IPS-18c (cell line): ENCODE data around the gene CHST6.
"Not testable (repeated sequence)": the region's sequence is repeated elsewhere in the genome, so short reads cannot be mapped to it uniquely, and the experiment has no call there.

Experiments used
- H3K4me3 ChIP-seq: 2 replicates; pipeline ENCODE4 v1.7.0; 2013; ENCODE audit warnings: low read depth, mild to moderate bottlenecking, low read length, moderate library complexity; ENCODE audit not compliant: insufficient read depth
- H3K9me3 ChIP-seq: one replicate; pipeline ENCODE4 v1.6.1; 2013; ENCODE audit warnings: mild to moderate bottlenecking, low read length, moderate library complexity; ENCODE audit not compliant: control insufficient read depth, insufficient read depth

Gene CHST6

DNA sequence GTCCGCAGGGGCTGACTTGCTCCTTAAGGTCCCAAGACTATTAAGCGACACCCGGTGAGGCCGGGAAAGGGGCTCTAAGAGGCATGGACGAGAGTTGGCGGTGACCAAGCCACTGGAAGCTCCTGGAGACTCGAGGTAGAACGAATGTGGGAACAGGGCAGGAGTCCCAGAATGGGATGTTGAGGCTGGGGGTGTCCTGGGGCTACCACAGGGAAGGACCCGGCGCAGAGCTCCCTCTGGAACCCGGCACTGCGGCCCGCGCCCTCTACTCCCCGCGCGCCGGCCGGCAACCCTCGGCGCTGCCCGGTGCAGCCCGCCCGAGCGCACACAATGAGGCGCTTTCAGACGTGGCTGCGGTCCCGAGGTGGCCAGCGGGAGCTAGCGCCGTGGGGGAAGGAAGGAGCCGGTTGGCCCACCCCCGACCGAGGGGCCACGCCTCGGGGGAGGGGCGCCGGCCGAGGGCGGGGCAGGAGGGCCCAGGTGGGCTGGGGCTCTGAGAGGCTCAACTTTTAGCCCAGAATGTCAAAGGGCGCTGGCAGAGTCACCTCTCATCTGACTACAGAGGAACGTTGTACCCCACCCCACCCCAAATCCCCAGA lies at the start of gene CHST6:
Gene CHST6, minus strand, starts transcription at position 366 of the 599 bp plus-strand sequence. CDS start 15,613 bp downstream, outside the sequence.
- Histone ChIP-seq H3K9me3 (no peaks in the 10 kb centered on the region), H3K4me3 (peak within 1 kb of the TSS; percentile 89)

DNA sequence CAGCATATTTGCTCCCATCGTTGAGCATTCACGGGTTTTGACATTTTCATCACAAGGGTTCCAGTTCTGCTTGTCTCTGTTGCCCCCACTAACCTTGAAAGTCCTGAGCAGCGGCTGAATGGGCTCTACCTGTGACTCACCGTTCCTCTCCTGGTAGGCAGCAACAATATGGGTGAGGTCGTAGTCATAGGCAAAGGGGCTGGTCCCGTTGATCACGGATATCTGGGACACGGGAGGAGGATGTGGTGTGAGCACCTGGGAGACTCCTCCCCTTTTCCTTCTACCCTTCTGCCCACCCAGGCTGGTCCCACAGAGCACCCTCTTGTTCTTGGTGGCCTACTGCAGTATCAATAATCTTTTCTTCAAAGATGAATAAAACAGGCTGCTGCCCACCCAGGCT lies 47.2 kb upstream of the CHST6 start:
- H3K4me3 ChIP-seq, H3K9me3 ChIP-seq: not testable (repeated sequence)

DNA sequence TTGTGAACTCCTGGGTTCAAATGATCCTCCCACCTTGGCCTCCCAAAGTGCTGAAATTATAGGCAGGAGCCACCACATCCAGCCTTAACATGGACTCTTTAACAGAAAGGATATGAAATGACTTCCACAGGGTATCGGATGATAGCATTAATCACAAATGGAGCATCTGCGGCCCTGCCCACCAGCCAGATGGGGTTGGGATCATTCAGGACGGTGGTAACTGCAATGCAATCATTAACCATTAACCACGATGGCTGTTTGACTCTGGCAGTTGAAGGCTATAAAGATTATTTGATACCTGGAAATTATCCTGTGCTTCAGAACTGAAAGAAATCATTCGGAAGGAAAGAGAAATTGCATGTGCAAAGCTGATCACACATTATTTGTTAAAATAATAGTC lies 46.0 kb upstream of the CHST6 start:
- Histone ChIP-seq H3K4me3 (no peak overlapping the region), H3K9me3 (no peaks in the 10 kb centered on the region)

DNA sequence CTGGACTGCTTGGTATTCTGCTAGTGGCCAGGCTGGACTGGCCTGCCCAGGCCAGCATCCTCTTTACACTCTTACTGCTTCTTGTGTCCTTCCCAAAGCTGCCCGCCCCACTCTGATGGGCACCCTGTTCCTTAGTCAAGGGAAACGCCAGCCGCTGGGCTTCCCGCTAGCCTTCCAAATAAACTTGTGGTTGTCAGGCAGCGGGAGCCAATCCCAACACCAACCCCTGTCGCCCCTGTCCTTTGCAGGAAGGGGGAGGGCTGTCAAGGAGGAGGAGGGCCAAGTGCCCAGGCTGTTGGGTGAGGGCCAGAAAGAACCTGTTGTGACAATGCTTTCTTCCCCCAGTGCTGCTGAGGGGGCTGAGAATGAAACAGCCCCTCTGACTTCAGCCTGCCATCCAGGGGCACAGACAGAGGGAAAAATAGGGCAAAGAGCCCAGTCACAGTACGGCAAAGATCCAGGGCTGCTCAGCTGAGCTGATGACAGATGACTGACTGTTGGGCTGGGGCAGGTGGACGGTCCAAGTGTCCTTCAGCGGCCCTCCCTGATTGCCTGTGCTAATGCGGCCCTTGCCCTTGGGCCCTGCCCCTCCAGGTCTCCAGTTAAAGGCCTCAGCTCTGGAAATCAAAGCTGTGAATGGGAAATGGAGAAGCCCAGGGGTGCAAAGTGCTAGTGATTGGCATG lies 43.8 kb upstream of the CHST6 start:
- H3K9me3 ChIP-seq, H3K4me3 ChIP-seq: not testable (repeated sequence)

DNA sequence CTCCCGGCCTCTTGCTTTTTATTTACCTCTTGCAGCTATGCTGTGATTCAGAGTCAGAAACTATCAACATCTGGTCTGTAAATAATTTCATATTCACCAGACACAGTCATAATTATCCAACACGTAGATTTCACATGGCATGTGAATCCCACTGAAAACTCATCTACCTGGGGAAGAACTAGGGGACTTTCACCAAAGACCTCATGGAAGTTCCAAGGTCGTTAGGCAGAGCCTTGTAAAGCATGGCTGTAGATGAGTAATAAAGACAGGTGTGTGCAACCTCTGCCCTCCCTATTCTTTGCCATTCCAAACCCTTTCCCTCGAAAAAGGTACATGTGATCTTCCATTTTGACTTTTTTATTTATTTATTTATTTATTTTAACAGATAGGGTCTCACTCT lies 42.5 kb upstream of the CHST6 start:
- H3K9me3 ChIP-seq, result no peaks in the 10 kb centered on the region
- H3K4me3 ChIP-seq, result no peak overlapping the region

DNA sequence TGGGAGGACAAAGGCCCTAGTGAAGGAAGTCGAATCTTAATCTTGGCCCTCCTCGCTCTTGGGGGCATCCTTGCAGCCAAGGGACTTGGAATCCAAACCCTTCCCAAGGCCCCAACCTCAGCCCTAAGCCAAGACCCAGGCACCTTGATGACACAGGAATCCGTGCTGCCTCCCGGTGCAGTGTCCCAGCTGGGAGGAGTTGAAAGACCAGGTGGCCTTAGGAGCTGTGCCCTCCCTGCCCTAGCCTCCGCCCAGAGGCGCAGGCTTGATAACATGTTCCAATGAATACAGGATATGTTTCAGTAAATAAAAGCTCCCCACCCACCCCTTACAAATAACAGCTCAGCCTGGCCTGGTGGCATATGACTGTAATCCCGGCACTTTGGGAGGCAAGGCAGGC lies 40.7 kb upstream of the CHST6 start, which contains the start of gene CHST5:
Gene CHST5, minus strand, starts transcription at position 208 of the 400 bp plus-strand sequence. CDS start 5,724 bp downstream, outside the sequence.
- no peaks in the 10 kb centered on the region for H3K9me3 ChIP-seq
- H3K4me3 ChIP-seq, result no peak within 1 kb of the TSS

DNA sequence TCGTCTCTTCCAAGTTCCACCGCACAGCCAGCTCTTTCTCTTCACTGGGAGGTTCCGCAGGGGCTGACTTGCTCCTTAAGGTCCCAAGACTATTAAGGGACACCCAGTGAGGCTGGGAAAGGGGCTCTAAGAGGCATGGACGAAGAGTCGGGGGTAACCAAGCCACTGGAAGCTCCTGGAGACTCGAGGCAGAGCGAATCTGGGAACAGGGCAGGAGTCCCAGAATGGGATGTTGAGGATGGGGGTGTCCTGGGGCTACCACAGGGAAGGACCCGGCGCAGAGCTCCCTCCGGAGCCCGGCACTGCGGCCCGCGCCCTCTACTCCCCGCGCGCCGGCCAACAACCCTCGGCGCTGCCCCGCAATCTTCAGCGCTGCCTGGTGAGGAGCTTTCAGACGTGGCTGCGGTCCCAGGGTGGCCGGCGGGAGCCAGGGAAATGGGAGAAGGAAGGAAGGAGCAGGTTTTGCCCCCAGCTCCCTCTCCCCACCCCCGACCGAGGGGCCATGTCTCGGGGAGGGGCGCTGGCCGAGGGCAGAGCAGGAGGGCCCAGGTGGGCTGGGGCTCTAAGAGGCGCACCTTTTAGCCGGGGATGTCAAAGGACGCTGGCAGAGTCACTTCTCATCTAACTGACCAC lies 40.1 kb upstream of the CHST6 start:
- Histone ChIP-seq H3K4me3 (no peak overlapping the region), H3K9me3 (no peaks in the 10 kb centered on the region)

DNA sequence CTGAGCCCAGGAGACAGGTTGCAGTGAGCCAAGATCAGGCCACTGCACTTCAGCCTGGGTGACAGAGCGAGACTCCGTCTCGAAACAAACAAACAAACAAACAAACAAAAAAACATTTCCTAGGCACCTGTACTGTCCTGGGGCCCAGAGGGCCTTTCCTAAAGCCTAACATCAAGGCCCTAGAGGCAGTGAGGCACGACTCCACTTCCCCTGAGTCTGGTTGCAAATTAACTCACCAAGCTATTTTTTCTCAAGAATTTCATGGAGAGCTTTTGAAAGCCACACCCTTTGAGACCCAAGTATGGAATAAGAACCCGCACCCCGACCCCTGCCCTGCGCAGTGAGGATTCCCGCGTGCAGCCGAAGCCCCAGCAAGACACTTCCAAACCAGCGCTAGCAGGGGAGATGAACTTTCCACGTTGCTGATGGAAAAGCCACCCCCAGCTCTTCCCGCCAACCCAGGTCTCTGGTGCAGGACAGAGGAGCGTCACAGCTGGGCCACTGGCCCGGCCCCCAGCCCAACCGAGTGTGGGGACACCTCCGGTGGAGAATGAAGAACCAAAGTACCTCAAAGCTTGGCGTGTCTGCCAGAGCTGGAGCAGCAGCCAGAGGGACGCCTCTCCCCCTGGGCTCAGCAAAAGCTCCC lies 39.4 kb upstream of the CHST6 start:
- no peaks in the 10 kb centered on the region for H3K9me3 ChIP-seq
- no peak overlapping the region for H3K4me3 ChIP-seq

DNA sequence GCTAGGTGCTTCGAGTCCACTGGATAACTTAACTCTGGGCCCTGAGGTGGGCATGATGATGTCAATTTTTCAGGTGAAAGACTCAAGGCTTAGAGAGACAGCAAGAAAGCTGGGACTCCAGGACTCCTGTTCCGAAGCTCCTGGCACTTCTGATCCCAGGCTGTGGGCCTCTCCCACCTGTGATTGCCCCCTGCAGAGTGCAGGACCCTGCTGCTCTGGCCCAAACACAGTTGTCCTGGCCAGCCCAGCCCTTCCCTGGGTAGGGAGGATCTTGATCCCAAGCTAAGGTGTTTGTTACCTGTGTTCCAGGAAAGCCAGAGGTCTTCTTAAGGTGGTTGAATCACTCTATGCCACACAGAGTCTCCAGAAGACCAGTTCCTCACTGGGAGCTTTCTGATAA lies 37.5 kb upstream of the CHST6 start:
- no peak overlapping the region for H3K4me3 ChIP-seq

DNA sequence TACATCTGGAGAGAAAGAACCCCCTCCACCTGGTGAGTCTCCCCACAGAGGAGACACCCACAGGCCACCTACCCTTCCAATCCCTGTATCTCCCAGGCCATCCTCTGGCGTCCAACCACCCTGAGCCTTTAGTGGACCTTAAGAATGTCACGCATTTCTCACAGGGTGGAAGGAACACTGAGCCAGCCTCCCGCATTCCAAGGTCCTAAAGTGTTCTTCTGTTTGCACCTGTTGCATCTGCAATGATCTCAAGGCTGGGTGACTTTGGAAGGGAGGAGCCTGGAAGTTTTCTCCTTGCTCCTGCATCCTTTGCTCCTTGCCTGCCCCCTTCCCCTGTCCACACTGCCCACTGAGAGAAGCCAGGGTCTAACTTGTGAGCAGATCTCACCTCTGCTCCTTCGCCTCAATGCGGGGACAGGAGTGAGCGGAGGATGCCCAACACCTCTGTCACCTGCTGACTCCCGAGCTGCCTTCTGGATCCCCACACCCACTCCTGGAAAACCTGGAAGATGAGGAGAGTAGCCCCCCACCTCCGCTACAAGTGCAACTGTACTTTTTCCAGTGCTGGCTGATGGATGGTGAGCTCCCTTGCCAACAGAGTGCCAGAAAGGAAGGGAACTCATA lies 37.0 kb upstream of the CHST6 start:
- H3K4me3 ChIP-seq, result no peak overlapping the region
- no peaks in the 10 kb centered on the region for H3K9me3 ChIP-seq

More for the DNA sequence above, 37.5 kb upstream of the CHST6 start:
- H3K9me3 ChIP-seq, result no peaks in the 10 kb centered on the region

DNA sequence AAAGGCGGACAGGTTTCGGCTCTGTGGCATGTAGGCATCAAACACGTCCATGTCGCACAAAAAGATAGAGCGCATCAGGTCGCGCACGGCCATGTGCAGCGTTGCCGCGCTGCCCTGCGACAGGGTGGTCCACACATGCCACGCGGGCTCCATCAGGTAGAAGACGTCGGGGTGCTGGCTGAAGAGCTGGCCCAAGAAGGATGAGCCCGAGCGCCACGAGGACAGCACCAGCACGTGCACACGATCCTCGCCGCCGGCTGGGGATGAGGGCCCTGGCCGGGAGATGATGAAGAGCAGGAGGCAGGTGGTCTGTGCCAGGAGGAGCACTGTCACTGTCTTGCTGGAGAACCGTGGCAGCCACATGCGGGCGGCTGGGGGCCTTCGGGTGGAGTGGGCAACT lies 34.7 kb upstream of the CHST6 start:
- H3K9me3 ChIP-seq, result no peaks in the 10 kb centered on the region
- no peak overlapping the region for H3K4me3 ChIP-seq

DNA sequence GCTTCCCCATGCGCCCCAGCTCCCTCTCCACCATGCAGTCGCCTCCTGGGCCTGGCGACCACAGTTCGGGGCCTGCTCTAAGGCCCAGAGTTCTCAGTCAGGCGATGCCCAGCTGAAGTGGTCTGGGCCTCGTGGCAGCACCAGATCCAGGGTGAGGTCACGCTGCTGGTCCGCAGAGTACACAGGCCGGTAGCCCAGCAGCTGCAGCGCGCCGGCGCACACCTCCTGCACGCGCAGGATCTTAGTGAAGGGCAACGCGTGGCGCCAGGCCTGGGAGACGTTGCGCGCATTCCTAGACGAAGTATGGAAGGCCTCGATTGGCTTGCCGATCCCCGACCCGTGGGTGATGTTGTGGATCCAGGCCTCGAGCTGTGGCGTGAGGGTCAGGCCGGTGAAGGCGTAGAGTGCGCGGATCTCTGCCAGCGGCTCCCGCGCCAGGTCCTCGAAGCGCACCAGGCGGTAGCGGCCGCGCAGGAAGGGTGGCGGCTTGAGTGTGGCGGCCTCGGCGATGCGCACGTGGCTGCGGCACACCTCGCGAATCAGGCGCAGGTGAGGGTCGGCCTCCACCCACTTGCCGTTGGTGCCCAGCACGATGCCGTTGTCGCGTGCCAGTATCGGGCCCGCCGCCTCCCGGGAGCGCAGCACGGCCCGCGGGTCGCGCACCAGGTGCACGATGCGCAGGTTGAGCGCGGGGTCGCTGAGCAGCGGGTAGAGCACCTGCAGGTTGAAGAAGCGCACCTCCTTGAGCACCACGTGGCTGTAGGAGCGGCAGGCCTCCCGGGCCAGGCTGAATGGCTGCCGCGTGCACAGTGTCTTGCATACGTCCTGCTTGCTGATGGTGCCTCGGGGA lies 34.0 kb upstream of the CHST6 start:
- no peak overlapping the region for H3K4me3 ChIP-seq
- H3K9me3 ChIP-seq, result no peaks in the 10 kb centered on the region

DNA sequence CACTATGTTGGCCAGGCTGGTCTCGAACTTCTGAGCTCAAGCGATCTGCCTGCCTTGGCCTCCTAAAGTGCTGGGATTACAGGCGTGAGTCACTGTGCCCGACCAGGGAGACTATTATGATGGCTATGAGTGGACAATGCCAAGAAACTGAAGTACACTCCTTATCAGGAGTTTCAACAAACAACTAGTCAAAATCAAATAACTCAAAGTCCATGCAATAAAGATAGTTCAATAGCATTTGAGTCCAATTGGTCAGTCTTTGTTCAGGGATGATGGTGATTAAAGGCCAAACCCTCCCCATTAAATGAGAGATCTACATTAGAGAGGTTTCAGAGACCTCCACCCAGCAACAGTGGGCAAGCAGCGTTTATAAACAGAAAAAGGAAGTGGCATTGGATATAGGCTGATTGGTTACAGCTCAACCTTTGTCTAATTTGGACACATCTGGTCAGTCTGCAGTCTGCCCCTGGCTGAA lies 32.6 kb upstream of the CHST6 start:
- no peaks in the 10 kb centered on the region for H3K9me3 ChIP-seq
- no peak overlapping the region for H3K4me3 ChIP-seq

DNA sequence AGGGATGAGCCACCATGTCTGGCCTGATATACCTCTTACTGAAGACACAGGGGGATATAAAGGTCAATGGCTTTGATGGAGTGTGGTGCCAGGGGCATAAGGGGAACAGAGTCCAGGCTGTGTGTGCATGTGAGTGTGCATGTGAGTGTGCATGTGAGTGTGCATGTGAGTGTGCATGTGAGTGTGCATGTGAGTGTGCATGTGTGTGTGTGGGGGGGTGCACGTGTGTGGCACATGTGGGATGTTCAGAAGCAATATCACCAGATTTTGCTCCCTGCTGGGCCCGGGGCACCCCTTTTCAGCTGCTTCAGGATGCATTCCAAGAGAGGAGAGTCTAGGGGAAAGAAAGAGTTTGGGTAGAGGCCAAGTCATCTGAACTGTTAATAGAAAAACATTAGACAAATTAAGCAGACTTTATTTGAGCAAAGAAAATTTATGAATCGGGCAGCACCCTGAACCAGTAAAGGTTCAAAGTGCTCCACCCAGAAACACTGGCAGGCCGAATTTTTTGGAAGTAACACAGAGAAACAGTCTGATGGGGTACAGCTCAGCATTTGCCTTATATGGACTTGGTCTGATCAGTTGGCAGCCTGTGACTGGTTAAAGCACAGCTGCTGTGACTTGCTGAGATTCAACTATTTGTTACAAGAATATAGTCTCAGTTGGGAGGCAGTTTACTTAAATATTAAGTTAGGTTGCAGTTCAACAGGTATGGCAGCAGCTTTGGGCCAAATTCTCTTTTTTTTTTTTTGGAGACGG lies 31.0 kb upstream of the CHST6 start:
- Histone ChIP-seq H3K9me3 (no peaks in the 10 kb centered on the region), H3K4me3 (no peak overlapping the region)

DNA sequence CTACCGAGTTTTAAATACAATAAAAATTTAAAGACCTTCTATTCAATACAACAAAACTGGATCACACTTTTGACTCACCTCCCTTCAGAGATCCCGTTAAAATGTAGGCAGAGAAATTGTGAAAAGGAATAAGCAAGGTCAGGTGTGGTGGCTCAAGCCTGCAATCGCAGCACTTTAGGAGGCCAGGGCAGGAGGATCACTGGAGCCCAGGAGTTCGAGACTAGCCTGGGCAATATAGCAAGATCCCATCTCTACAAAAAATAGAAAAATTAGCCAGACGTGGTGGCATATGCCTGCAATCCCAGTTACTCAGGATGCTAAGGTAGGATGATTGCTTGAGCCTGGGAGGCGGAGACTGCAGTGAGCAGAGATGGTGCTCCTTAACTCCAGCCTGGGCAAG lies 23.9 kb upstream of the CHST6 start:
- Histone ChIP-seq H3K9me3 (no peaks in the 10 kb centered on the region), H3K4me3 (no peak overlapping the region)
